HG03460 (cell line): Measurements from ENCODE around the gene ZNF503.
A peak's percentile ranks its signal among the peaks of the same experiment; 100 is the strongest.

ENCODE experiments used
- ATAC-seq: cut with Tn5 transposase; IDR thresholded peaks from one replicate; pipeline ENCODE4 v1.9.1; 2021; ENCODE audit not compliant: unreplicated experiment

ZNF503 gene

DNA sequence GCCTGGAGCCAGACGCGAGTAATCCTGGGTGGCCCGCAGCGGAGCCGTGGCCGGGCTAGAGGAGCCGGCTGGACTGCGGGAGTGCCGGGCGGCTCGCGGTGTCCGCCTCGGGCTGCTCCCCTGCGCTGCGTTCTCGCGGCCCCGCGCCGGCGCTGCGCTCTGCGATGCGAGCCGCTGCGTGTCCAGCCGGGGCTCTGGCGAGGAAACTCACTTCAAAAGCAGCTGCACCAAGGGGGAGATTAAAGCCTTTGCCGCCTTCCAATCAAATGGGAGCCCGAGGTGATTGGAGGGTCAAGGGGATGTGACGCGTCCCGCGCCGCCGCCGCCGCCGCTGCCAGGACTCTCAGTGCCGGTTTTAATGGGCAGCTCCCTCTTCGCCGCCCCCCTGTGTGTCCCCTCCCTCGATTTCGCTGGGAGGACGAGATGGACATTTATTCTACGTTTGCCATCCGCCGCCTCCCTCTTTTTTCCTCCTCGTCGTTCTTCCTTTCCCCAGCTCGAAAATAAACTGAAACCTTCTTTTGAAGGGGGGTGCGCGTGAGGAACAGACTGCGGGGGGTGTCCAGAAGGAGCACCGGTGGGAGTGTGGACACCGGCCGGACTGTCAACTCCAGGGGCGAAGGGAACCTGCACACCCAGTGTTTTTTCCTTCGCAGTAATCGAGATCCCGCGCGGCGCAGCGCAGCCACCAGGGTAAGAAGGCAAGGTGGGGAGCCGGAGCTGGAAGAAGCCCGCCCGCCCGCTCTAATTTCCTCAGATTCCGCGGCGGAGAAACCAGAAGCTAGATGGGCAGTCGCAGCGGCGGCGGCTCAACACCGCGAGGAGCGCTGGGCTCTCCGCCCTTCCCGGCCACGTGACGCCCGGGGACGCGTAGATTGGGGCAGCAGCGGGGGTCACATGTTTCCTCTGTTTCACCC is at the start of gene ZNF503:
Gene ZNF503 (minus strand): TSS at position 196 of the 917 bp plus-strand sequence. CDS start 345 bp downstream, outside the sequence.
- peak; percentile 65 for ATAC-seq

DNA sequence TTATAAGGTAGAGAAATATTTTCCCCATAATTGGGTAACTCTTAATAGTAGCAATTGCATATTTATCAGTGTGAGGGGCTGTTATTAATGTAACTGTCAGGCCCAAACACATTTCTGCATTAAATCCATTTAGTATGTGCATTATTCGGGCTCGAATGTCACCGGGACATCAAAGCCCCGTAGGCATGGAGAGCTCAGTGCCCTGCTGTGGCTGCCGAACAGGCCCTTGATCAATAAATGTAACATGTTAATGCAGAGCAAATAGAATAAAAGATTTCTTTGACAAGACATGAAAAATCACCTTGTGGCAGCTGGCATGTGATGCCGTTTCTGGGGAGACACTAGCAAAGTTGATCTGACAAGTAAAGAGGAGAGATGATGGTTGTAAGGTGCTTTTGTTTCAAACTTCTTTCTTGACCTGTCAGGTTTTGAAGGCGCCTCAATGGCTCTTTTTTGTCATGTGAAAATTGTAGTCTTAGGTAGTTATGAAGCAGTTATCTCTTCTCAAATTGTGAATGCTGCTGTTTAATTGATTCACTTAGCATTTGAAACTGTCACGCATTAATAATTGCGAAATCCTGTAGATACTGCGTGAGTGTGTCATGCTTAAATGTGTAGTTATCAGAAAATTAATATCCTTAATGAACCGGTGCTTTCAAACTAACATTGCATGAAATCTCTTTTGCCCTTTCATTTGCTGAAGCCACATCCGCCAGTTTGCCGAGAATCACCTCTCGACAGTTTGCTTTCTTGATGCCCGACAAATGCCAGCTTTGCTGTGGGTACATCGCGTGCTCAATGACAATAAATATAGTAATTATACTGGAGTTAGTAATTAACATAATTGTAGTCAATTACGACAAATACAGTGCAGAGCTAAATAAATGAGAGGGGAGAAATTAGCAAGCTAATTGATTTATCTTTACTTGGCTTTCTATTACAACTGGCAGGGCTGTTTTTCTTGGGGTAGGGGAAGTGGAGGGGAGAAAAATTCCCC is 49.4 kb upstream of the ZNF503 start:
- ATAC-seq = no peak

DNA sequence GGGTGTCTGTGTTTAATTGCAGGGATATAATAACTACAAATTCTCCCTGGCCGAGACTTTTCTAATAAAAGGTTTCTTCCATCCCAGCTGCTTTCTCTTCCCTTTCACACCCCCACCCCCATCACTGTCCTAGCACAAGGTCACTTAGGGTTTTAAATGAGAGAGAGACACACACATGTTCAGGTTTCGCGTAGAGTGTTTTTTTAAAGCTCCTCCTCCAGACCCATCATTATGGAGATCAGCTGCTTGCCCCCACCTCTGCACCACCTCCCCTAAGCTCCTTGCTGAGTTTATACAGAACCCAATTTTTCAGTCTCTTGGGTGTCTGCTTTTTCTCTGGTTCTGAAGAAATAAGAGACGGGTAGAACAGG is 48.5 kb upstream of the ZNF503 start:
- ATAC-seq = no peak

GRCh38 chr10:75449382-75450074 is 48.0 kb upstream of the ZNF503 start:
- no peak for ATAC-seq

- ATAC-seq = no peak
Observed at GRCh38 chr10:75448166-75448565, 46.6 kb upstream of the ZNF503 start.

- ATAC-seq = no peak
Observed at GRCh38 chr10:75446508-75446907, 44.9 kb upstream of the ZNF503 start.

GRCh38 chr10:75444781-75445386 is 43.3 kb upstream of the ZNF503 start:
- ATAC-seq = no peak

- ATAC-seq = no peak
Observed at GRCh38 chr10:75443362-75443761, 41.8 kb upstream of the ZNF503 start.

- no peak for ATAC-seq
Observed at GRCh38 chr10:75441682-75442081, 40.1 kb upstream of the ZNF503 start.

DNA sequence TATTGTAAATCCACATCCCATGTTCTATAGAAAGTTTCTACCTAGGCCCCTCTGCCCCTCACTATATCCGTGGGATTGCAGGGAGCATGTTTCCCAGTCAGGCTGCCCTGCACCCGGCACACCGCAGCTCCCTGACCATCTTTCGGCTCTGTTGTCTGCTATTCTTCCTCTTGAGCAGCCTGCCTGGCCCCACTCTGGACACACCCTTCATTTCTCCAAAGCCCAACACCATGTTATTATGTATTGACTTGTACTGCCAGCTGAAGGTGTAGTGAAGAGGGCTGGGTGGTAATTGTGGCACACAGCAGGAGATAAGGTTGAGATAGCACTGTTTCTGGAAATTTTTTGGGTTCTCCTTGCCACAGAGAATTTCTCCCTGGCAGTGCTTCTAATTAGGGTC is 39.6 kb upstream of the ZNF503 start:
- no peak for ATAC-seq

DNA sequence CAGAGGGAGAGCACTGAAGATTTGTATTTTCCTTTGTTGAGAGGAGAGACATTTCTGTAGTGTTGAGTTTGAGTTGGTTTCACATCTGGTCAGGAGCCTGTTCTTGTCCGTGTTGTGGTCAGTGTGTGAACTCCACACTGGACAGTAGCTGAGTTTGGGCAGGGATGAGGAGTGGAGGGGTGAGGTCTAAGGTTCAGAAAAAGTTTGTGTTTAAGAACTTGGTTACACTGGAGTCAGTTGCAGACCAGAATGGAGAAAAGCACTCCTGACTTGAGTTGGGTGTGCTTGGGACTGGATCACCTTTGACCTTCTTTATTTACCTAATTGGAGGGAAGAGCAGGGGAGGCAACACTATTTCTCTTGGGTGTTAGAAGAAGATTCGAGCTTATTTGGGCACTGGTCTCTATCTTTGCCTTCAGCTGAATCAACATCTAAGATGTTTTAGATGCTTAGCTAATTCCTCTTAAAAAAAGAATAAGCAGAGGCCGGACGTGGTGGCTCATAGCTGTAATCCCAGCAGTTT is 38.8 kb upstream of the ZNF503 start:
- ATAC-seq = no peak

- ATAC-seq = no peak
Observed at GRCh38 chr10:75439811-75440210, 38.2 kb upstream of the ZNF503 start.

DNA sequence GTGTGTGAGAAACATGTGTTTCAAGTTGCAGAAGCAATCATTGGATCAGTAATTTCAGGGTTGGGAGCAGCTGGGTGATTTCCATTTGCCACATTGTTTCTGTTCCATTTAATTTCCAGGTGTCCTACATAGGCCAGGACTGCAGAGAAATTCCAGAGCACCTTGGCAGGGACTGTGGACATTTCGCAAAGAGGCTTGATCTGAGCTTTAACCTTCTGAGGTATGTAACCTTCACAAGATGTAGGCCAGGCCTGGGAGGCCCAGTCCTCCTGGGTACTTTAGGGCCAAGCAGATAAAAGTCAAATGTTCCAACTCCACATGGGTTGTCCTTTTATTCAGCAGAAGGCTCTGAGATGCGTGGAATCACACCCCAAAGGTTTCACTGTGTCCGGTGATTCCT is 36.7 kb upstream of the ZNF503 start:
- no peak for ATAC-seq

- ATAC-seq = no peak
Observed at GRCh38 chr10:75437693-75438092, 36.1 kb upstream of the ZNF503 start.

- no peak for ATAC-seq
Observed at GRCh38 chr10:75436896-75437295, 35.3 kb upstream of the ZNF503 start.

DNA sequence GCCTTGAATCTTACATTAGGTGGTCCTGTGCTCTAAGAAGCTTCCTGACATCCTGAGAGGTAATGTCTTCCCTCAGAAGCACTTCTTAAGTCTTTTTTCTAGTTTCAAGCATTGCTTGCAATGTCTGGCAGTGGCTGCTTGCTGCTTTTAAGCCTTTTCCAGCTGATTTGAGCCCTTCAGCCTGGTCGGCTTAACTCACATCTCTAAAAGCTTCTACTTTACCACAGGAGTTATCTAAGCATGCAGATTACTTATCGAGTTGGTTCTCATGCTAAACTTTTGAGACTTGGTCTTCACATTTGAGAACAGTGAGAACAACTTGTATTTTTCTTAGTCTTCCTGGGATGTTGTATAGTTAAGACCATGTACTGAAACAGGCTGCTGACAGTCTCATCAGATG is 33.7 kb upstream of the ZNF503 start:
- no peak for ATAC-seq

DNA sequence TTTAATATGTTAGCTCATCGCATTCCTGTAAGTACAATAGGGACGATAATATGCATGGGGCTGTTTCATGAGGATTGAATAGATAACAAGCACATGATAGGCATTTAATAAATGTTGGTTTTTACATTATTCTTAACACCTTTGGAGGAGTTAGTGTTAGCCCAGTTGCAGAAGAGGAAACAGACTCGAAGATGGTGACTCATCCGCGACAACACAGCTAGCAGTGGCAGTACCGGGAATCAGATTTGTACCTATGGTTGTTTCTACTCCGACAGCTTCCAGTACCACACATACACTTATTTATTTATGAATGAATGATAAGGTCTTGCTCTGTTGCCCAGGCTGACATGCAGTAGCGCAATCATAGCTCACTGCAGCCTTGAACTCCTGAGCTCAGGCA is 32.7 kb upstream of the ZNF503 start:
- no peak for ATAC-seq

GRCh38 chr10:75433216-75433615 is 31.7 kb upstream of the ZNF503 start:
- ATAC-seq = no peak

- ATAC-seq = no peak
Observed at GRCh38 chr10:75432763-75433162, 31.2 kb upstream of the ZNF503 start.

DNA sequence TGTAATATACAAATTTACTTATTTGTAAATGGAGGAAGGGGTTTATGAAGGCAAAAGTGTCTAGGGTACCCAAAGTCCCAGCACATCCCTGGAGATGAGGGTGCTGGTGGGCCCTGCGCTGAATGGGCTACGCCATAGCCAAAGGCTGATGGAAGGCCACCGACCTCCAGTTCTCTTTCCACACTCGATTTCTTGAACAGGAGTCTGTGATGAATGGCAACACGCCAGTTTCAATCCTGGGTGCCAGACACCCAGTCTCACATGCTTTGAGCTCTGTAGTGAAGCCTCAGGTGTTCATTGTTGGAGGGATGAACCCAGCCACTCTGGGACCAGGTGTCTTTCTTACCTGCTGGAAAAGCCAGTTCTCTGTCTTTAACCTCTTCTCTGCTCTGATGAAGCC is 30.6 kb upstream of the ZNF503 start:
- no peak for ATAC-seq
